ENCODE data around the gene ANKS1A.

DNA sequence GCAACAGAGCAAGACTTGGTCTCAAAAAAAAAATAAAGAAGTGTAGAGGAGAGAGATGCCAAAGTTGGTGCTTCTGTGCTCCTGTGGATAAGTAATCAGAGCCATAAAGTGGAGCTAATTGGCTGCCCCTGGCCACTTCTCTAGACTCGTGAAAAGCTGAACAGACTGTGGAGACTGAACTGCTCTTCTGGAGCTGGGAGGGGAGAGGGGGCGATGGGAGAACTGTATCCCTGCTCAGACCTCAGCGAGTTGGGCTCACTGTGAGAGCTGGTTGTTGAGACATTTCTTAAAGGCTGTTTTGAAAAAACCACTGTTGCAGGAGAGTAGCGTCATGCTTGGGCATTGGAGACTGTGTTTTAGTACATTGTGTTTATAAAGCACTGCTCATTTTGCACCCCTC lies 126.4 kb downstream of the ANKS1A start:
- TF ChIP-seq CTCF (conservative IDR thresholded peaks at IDR 0.05; ENCODE audit: low read depth, low read length) (no peak), EZH2 (IDR thresholded peaks at IDR 0.05; ENCODE audit: borderline replicate concordance, low read depth, low read length, poor library complexity, severe bottlenecking) (no peak)
